Measurements from ENCODE around the gene NTMT2.

NTMT2 gene

DNA sequence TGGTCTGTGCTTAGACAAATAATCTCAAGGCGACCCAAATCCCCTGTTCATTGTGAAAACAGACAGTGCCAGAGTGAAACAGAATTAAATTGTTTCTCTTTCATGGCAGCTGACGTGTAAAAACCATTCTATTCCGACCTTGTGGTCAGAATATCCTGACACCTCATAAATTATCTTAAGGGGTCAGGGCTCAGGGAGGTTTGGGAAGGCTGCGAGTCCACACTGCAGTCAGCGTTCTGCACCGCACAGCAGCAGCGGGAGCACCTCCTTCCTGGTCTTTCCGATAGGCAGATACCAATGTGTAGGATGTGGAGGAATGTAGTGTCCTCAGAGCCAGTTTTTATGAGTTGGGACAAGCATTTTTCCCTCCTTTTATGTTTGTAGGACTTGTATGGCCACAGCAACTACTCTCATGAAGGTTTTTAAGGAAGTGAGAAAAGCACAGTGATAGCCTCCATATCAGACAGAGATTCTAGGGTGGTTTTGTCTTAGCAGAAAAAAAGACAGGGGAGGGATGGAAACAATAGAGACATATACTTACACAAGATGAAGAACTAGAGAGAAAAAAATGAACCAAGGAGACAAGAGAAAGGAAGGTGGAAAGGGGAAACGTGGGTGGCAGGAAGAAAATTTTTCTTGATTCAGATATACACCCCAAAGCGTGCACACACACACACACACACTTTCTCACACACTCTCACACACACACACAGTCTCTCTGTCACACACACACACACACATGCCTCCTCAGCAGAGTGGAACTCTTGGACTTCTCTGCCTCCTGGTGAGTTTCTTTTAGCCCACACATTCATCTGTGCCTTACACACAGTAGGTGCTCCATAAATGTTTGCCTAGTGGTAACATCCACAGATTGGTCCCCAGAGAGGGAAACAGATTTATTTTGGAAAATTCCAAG lies 68.6 kb downstream of the NTMT2 start:
- no peak for DNase-seq

DNA sequence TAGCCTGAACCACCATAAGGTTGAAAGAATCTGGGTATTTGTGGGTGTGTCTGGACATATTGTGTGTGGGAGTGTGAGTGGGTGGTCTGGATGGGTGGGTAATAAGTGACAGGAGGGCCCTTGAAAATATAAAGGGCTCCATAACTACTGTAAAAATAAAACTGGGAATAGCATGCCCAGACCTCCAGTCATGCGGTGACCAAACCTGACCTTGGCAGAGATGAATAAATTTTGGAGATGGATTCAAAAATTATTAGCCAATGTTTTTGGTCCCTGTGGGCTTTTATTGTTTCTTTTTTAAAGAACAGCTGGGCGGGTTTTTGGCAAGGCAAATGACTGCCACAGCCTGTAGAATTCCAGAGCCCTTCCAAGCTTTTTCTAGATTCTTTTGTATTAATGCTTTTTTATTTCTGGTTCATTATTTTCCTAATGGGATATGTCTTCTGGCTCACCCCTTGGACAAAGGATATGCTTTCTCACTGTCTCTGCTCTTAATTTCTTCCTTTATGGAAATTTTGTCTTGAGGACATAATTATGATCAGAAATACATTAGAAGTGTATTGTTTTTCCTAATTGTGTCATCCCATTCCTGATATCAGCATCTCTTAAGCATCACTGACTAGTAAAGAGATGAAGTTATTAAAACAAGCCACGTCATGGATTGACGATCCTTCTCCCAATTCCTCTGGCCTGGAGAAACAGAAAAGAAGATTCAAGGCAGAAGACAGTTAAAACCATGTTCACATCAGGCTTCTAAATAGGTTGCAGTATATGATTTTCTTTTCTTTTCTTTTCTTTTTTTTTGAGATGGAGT lies 69.5 kb downstream of the NTMT2 start:
- DNase-seq = no peak

DNA sequence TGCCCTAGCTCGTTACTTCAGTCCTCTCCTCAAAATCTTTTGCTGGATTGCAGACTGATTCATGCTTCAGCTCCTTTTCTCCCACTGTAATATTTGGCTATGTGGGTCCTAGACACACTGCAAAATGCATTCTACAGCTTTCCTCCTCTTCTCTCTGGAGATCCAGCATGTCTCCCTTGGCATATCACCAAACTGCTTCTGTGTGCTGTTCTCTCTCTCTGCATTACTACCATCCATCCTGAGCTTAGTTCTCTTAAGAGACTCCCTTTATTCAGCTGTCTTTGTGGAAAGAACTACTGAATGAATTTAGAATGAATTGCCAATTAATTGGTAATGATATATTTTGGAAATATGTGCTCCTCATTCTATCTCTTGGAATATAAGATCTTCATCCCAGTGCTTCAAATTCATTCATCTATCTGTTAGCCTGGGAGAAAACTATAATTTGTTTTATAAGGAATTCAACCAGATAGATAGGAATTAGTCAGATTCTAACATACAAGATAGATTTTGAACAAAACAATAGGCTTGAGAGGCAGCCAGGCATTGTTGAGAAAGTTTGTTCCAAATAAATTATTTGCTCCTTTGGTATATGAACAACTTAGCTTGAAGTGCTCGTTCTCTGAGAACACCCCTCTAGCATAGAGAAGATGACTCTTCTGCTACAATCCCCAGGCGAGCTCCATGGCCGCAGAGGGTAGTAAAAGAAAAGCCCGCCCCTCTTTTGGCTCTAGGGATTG lies 71.9 kb downstream of the NTMT2 start:
- DNase-seq = no peak

DNA sequence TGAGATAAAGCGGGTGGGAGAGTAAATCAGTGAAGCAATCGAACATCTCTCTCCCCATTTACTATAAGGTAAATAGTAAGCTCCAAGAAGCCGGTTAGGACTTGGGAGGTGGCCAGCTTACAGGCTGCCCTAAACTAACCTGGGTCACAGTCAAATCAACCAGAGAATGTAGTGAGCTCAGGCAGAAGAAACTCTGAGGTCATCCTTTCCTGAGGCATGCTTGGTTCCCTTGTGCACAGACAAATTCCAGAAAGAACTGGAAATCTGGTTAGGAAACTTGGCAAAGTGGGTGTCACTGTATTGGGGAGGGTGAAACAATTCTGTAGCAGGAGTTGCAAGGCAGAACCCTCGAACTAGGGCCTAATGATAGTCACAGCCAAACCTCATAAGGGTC lies 72.5 kb downstream of the NTMT2 start:
- no peak for DNase-seq
